ENCODE data around the gene TOB2. TPM values are rescaled to one million over a fixed set of nuclear protein-coding genes. Genes with fewer than 3 reads are reported as not detected.
"Not testable (repeated sequence)": the region's sequence is repeated elsewhere in the genome, so short reads cannot be mapped to it uniquely, and the experiment has no call there.

The TOB2 gene
- total RNA-seq, 6 experiments from 2014 or later, result 49.2 to 54.9 (median 51.9) TPM

- Mint-ChIP-seq H3K27me3 (ENCODE audit: insufficient read depth) (peaks cover 13% of the 10 kb centered on the region; the same call in 1 of the 2 replicates), H3K36me3 (ENCODE audit: low read depth) (peaks cover 23% of the 10 kb centered on the region)
These were observed 1.2 kb downstream of the TOB2 start for GRCh38 chr22:41445129-41446056.

DNA sequence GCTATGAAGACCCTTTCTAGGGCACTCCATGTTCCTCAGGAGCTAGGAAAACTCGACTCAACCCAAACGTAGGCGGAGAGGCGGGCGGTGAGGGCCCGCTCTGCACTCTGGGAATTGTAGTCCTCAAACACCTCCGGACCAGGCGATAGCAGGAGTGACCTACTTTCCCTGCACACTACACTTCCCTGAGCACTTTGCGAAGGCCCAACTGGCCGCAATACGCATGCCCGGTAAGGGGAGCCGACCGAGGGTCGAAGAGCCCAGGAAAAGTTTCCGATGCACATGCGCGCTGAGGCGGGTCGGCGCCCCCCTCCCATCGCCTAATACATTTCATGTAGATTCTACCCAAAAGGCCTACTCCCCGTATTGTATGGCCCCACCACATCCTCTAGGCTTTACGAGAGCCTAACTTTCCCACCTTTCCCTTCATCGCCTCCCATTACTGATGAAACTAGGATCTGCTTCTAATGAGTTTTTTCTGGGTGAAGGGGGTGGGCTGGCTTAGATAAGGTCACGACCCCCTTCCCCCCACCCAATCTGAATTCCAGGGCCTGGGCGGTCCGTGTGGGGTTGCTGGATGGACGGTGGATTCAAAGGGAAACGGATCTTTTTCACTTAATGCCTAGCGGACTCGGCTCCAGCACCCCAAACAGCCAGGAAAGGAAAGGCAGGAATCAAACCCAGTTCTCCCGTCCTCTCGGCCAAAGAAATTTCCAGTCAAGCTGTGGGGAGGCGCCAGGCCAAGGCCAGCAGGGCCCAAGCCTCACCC, 2.1 kb downstream of the TOB2 start:
- DNase-seq, result peak; percentile 93
- Mint-ChIP-seq H3K9me3 (no peaks in the 10 kb centered on the region), H3K36me3 (ENCODE audit: low read depth) (peaks cover 23% of the 10 kb centered on the region), H3K27me3 (ENCODE audit: insufficient read depth) (peaks cover 13% of the 10 kb centered on the region; the same call in 1 of the 2 replicates), H3K4me1 (ENCODE audit: low read depth) (peaks cover 23% of the 10 kb centered on the region), H3K27ac (peak overlapping the region; percentile 97), H3K4me3 (peak overlapping the region; percentile 99)
- TF ChIP-seq, protein P1, sequence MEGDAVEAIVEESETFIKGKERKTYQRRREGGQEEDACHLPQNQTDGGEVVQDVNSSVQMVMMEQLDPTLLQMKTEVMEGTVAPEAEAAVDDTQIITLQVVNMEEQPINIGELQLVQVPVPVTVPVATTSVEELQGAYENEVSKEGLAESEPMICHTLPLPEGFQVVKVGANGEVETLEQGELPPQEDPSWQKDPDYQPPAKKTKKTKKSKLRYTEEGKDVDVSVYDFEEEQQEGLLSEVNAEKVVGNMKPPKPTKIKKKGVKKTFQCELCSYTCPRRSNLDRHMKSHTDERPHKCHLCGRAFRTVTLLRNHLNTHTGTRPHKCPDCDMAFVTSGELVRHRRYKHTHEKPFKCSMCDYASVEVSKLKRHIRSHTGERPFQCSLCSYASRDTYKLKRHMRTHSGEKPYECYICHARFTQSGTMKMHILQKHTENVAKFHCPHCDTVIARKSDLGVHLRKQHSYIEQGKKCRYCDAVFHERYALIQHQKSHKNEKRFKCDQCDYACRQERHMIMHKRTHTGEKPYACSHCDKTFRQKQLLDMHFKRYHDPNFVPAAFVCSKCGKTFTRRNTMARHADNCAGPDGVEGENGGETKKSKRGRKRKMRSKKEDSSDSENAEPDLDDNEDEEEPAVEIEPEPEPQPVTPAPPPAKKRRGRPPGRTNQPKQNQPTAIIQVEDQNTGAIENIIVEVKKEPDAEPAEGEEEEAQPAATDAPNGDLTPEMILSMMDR (IDR thresholded peaks at IDR 0.05), result no peak

More at GRCh38 chr22:41445129-41446056, 1.2 kb downstream of the TOB2 start:
- Mint-ChIP-seq H3K9me3 (no peaks in the 10 kb centered on the region), H3K4me1 (ENCODE audit: low read depth) (peaks cover 23% of the 10 kb centered on the region), H3K27ac (peak overlapping the region; percentile 97), H3K4me3 (peak overlapping the region; percentile 99)
- TF ChIP-seq, protein P1 (IDR thresholded peaks at IDR 0.05), result no peak
- no peak for DNase-seq

- H3K27ac Mint-ChIP-seq, result peak overlapping the region; percentile 42
- H3K9me3 Mint-ChIP-seq, result no peaks in the 10 kb centered on the region
- H3K27me3 Mint-ChIP-seq (ENCODE audit: insufficient read depth), result peaks cover 11% of the 10 kb centered on the region; the same call in 1 of the 2 replicates
- H3K36me3 Mint-ChIP-seq (ENCODE audit: low read depth), result peaks cover 28% of the 10 kb centered on the region
- DNase-seq, result no peak
- TF ChIP-seq, protein P1 (IDR thresholded peaks at IDR 0.05), result no peak
- H3K4me1 Mint-ChIP-seq (ENCODE audit: low read depth), result peaks cover 13% of the 10 kb centered on the region
- peak overlapping the region; percentile 99; the same call in 1 of the 2 replicates for H3K4me3 Mint-ChIP-seq
These were observed 4.3 kb downstream of the TOB2 start for GRCh38 chr22:41442240-41442792.

GRCh38 chr22:41440511-41440910, 6.1 kb downstream of the TOB2 start:
- DNase-seq; H3K27me3 Mint-ChIP-seq (ENCODE audit: insufficient read depth); H3K27ac Mint-ChIP-seq; H3K9me3 Mint-ChIP-seq; H3K4me3 Mint-ChIP-seq: not testable (repeated sequence)
- Mint-ChIP-seq H3K36me3 (ENCODE audit: low read depth) (peaks cover 39% of the 10 kb centered on the region), H3K4me1 (ENCODE audit: low read depth) (peaks cover 13% of the 10 kb centered on the region)

DNA sequence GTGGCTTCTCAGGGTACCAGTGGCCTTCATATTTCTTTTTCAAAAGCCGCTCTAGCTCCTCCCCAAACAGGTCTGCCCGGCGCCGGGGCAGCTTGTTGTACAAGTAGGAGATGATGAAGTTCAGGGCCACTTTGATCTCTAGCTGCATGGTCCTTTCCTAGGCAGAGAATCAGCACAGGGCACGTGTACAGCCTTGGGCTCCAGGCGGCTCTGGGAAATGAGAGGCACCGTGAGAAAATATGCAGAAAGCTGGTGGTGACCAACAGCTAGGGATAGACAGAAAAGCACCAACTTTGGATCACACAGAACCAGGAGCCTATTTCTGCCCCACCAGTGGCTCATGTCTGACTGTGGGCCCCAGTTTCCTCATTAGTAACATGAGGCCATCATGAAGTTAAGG, 9.4 kb downstream of the TOB2 start:
- Mint-ChIP-seq H3K4me1 (ENCODE audit: low read depth) (peaks cover 2% of the 10 kb centered on the region), H3K4me3 (no peak overlapping the region), H3K36me3 (ENCODE audit: low read depth) (peaks cover 26% of the 10 kb centered on the region), H3K27me3 (ENCODE audit: insufficient read depth) (peaks cover 2% of the 10 kb centered on the region; the same call in 1 of the 2 replicates), H3K9me3 (no peaks in the 10 kb centered on the region), H3K27ac (no peak overlapping the region)
- TF ChIP-seq, protein P1 (IDR thresholded peaks at IDR 0.05), result no peak
- DNase-seq, result no peak
